Measurements from ENCODE around the gene ZNF135. TPM values are rescaled to one million over a fixed set of nuclear protein-coding genes. Genes with fewer than 3 reads are reported as not detected.

Gene ZNF135
- total and polyA plus RNA-seq, 2 of the 4 experiments (the other 2 are of a cell fraction), result 2.4 to 2.7 TPM

DNA sequence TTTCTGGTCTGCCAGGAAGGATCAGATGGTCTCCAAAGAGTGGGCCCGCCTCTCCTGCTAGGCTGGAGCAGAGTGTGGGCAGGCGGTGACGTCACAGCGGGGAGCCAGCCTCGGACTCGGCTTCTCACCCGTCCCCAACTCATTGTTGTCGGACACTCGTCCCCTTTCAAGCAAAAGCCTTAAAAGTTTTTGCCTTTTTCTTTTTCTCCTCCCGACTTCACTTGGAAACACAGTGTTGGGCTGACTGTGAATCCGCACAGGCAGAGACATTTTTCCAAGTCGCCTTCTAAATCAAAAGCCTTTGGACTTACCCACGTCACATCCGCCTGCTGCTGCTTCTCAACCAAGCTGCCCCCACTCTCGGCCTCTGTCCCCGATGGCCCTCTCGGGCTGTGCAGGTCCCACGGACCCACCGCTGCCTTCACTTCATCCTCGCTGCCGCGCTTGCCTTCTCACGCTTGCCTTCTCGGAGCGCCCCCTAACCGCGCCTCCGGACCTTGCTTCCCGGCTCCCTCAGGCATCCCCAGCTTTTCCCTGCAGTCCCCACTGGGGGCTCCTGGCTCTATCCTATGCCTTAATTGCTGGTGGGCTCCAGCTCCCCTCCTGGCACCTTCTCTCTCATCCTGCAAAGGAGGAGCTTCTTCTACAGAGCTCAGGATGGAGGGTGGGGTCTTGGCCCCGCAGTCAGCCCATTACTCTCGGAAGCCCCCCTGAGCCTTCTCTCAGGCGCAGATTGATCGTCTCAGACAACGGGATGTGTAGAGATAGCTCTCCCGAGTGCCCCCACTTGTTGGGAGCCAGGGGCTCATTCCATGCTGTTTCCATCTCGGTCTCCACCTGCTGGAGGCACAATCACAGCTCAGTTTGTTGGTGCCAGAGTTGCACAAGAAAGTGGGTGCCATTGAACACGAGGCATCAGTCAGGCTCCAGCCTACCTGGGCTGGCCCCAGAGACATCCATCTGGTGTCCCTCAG is 3.9 kb upstream of the ZNF135 start:
- Histone ChIP-seq H2BK120ac (ENCODE audit: low read depth, low read length) (no peak overlapping the region), H2AK9ac (replicated peaks; ENCODE audit: low read depth, low read length, poor library complexity) (no peak overlapping the region), H3K14ac (replicated peaks; ENCODE audit: low read depth, low read length) (no peak overlapping the region), H3K9me3 (ENCODE audit: control insufficient read depth, insufficient read depth, low read length) (peaks cover 51% of the 10 kb centered on the region), H3K4ac (ENCODE audit: low read depth, low read length) (no peak overlapping the region), H4K91ac (ENCODE audit: insufficient read depth, low read depth, low read length) (no peak overlapping the region), H3K27ac (ENCODE audit: insufficient read depth, low read length) (no peak overlapping the region), H3K36me3 (ENCODE audit: control insufficient read depth, insufficient read depth, low read length) (no peaks in the 10 kb centered on the region), H2BK20ac (ENCODE audit: low read depth, low read length) (no peak overlapping the region), H3K4me1 (ENCODE audit: control insufficient read depth, insufficient read depth, low read length) (0 out of 2 replicates have a peak, but pooled peaks cover 2% of the 10 kb centered on the region), H2BK5ac (ENCODE audit: low read depth, low read length, poor library complexity, severe bottlenecking) (no peak overlapping the region), H3K4me3 (ENCODE audit: insufficient read depth, low read depth, low read length) (peak overlapping the region; percentile 34; the same call in 1 of the 2 replicates), H3K9ac (ENCODE audit: low read depth, low read length) (no peak overlapping the region; the same call in 1 of the 2 replicates), H3K9me1 (ENCODE audit: insufficient read depth, low read length) (no peaks in the 10 kb centered on the region), H3K4me2 (ENCODE audit: low read depth, low read length) (peak overlapping the region; percentile 39; the same call in 1 of the 2 replicates), H3K79me1 (ENCODE audit: low read depth in 1 of 2, low read length in 2 of 2) (no peaks in the 10 kb centered on the region), H3K18ac (ENCODE audit: low read depth, low read length) (no peak overlapping the region), H2BK15ac (ENCODE audit: low read depth, low read length) (no peak overlapping the region), H4K8ac (ENCODE audit: low read depth in 2 of 2, low read length in 2 of 2) (peak overlapping the region in 1 of 2 experiments; percentile 65; a peak in 2 of 4 replicates), H3K23ac (ENCODE audit: low read depth, low read length) (no peak overlapping the region), H4K20me1 (ENCODE audit: insufficient read depth, low read length) (no peaks in the 10 kb centered on the region), H3K56ac (ENCODE audit: extremely low read depth, insufficient read depth, low read length) (no peak overlapping the region), H4K5ac (ENCODE audit: low read depth, low read length) (no peak overlapping the region), H2AFZ (replicated peaks; ENCODE audit: low read length, poor library complexity) (peak overlapping the region; percentile 79), H2AK5ac (ENCODE audit: low read depth, low read length) (no peak overlapping the region), H3K27me3 (ENCODE audit: control insufficient read depth, insufficient read depth, low read length) (no peaks in the 10 kb centered on the region)
- WGBS, 2 experiments (ENCODE audit: extremely low coverage in 2 of 2, insufficient read length in 1 of 2), result 23% methylated on average over 29 of the region's 37 CpGs; no CpG with 5 or more reads in 1 of the 2 experiments
- TF ChIP-seq MXI1 (IDR thresholded peaks at IDR 0.05; ENCODE audit: borderline replicate concordance, low read depth, low read length) (no peak), BHLHE40 (IDR thresholded peaks at IDR 0.05; ENCODE audit: low read depth, low read length) (no peak), RFX5 (IDR thresholded peaks at IDR 0.05; ENCODE audit: low read depth, low read length) (no peak), FOS (IDR thresholded peaks at IDR 0.05; ENCODE audit: low read depth, low read length) (no peak), POLR2A (IDR thresholded peaks at IDR 0.05; ENCODE audit: low read depth, low read length) (no peak), CTCF (conservative IDR thresholded peaks at IDR 0.05; ENCODE audit: low read depth, low read length) (no peak), MAFK (IDR thresholded peaks at IDR 0.05; ENCODE audit: low read depth, low read length) (no peak), RAD21 (IDR thresholded peaks at IDR 0.05; ENCODE audit: low read length) (no peak), CEBPB (IDR thresholded peaks at IDR 0.05; ENCODE audit: low read depth, low read length) (no peak)
- TF ChIP-seq, protein P1, sequence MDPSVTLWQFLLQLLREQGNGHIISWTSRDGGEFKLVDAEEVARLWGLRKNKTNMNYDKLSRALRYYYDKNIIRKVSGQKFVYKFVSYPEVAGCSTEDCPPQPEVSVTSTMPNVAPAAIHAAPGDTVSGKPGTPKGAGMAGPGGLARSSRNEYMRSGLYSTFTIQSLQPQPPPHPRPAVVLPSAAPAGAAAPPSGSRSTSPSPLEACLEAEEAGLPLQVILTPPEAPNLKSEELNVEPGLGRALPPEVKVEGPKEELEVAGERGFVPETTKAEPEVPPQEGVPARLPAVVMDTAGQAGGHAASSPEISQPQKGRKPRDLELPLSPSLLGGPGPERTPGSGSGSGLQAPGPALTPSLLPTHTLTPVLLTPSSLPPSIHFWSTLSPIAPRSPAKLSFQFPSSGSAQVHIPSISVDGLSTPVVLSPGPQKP (IDR thresholded peaks at IDR 0.05; ENCODE audit: borderline replicate concordance, low read depth, low read length), result no peak
- TF ChIP-seq, protein P2, sequence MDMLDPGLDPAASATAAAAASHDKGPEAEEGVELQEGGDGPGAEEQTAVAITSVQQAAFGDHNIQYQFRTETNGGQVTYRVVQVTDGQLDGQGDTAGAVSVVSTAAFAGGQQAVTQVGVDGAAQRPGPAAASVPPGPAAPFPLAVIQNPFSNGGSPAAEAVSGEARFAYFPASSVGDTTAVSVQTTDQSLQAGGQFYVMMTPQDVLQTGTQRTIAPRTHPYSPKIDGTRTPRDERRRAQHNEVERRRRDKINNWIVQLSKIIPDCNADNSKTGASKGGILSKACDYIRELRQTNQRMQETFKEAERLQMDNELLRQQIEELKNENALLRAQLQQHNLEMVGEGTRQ (IDR thresholded peaks at IDR 0.05; ENCODE audit: low read depth, low read length), result no peak
- dilution Hi-C loops (cut with HindIII; ENCODE audit: low sequenced_read_pairs, unreplicated experiment), result no loop called here
- DNase-seq (peak; percentile 2), ATAC-seq (ENCODE audit: low read depth) (peak; percentile 24)
- in situ Hi-C loops (cut with MboI; ENCODE audit: low sequenced_read_pairs), result no loop called here
- BruUV-seq (replicated peaks), result no TSS peak
- ChIA-PET CTCF (interaction anchor here (0.6 kb wide), 1 partner anchor 261 kb away, joined by 7 read pairs; no protein-coding TSS in a partner anchor), POLR2A (ENCODE audit: unreplicated experiment) (no interaction called here)
- intact Hi-C loops (cut with micrococcal nuclease), result no loop called here
